ENCODE results near the gene EIF4G3. TPM values are rescaled to one million over a fixed set of nuclear protein-coding genes. Genes with fewer than 3 reads are reported as not detected.

Gene EIF4G3
- polyA plus RNA-seq, 1 of the 3 experiments (the other 2 are of a cell fraction), result 32.0 TPM

GRCh38 chr1:20829531-20829930 is 347.2 kb downstream of the EIF4G3 start (continued):
- TF ChIP-seq EP300 (IDR thresholded peaks at IDR 0.05; ENCODE audit: borderline replicate concordance in 1 of 2, low read depth in 1 of 2, low read length in 1 of 2), result no peak
- no peak for TF ChIP-seq POLR2AphosphoS5 (IDR thresholded peaks at IDR 0.05; ENCODE audit: low read depth, low read length)
- TF ChIP-seq, protein P1, sequence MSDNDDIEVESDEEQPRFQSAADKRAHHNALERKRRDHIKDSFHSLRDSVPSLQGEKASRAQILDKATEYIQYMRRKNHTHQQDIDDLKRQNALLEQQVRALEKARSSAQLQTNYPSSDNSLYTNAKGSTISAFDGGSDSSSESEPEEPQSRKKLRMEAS (IDR thresholded peaks at IDR 0.05; ENCODE audit: low read depth), result no peak
- TF ChIP-seq CHD2 (IDR thresholded peaks at IDR 0.05; ENCODE audit: low read length, partially characterized antibody), result no peak
- TF ChIP-seq JUND (IDR thresholded peaks at IDR 0.05), result no peak
- TF ChIP-seq, protein P2, sequence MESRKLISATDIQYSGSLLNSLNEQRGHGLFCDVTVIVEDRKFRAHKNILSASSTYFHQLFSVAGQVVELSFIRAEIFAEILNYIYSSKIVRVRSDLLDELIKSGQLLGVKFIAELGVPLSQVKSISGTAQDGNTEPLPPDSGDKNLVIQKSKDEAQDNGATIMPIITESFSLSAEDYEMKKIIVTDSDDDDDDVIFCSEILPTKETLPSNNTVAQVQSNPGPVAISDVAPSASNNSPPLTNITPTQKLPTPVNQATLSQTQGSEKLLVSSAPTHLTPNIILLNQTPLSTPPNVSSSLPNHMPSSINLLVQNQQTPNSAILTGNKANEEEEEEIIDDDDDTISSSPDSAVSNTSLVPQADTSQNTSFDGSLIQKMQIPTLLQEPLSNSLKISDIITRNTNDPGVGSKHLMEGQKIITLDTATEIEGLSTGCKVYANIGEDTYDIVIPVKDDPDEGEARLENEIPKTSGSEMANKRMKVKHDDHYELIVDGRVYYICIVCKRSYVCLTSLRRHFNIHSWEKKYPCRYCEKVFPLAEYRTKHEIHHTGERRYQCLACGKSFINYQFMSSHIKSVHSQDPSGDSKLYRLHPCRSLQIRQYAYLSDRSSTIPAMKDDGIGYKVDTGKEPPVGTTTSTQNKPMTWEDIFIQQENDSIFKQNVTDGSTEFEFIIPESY (IDR thresholded peaks at IDR 0.05; ENCODE audit: borderline replicate concordance, low read depth), result no peak
- TF ChIP-seq FOSL2 (IDR thresholded peaks at IDR 0.05; ENCODE audit: borderline replicate concordance, low read depth), result no peak
- no peak for TF ChIP-seq FOXM1 (IDR thresholded peaks at IDR 0.05; ENCODE audit: low read depth)

GRCh38 chr1:20823845-20824244 is 352.9 kb downstream of the EIF4G3 start:
- Histone ChIP-seq H3F3A (replicated peaks; ENCODE audit: insufficient read depth) (no peaks in the 10 kb centered on the region), H3K9me3 (no peaks in the 10 kb centered on the region), H3K27me3 (ENCODE audit: insufficient read depth) (no peaks in the 10 kb centered on the region), H3K9me2 (no peaks in the 10 kb centered on the region), H2AFZ (ENCODE audit: low read depth) (no peak overlapping the region), H3K9ac (no peak overlapping the region), H3K4me3 (ENCODE audit: low read depth in 2 of 2, low read length in 1 of 2) (no peak overlapping the region), H3K4me1 (ENCODE audit: control insufficient read depth in 1 of 2, insufficient read depth in 2 of 2, low read depth in 1 of 2, low read length in 1 of 2) (no peaks in the 10 kb centered on the region), H3K27ac (ENCODE audit: low read depth in 2 of 2, low read length in 1 of 2) (no peak overlapping the region), H3K36me3 (replicated peaks in 1 of 2; ENCODE audit: control insufficient read depth in 1 of 2, insufficient read depth in 2 of 2, low read length in 1 of 2) (peaks cover 37 to 41% of the 10 kb centered on the region in 2 experiments), H3K4me2 (no peak overlapping the region), H3K79me2 (ENCODE audit: insufficient read depth) (no peaks in the 10 kb centered on the region), H4K20me1 (ENCODE audit: insufficient read depth) (no peaks in the 10 kb centered on the region)
- POLR2A ChIA-PET, result no interaction called here
- CTCF ChIA-PET, result interaction anchor here (1.3 kb wide), 2 partner anchors 15 to 127 kb away, joined by 3 to 4 read pairs; no protein-coding TSS in a partner anchor
- TF ChIP-seq CTCF (IDR thresholded peaks at IDR 0.05) (no peak), NFIC (IDR thresholded peaks at IDR 0.05; ENCODE audit: borderline replicate concordance) (no peak)
- no peak for DNase-seq

DNA sequence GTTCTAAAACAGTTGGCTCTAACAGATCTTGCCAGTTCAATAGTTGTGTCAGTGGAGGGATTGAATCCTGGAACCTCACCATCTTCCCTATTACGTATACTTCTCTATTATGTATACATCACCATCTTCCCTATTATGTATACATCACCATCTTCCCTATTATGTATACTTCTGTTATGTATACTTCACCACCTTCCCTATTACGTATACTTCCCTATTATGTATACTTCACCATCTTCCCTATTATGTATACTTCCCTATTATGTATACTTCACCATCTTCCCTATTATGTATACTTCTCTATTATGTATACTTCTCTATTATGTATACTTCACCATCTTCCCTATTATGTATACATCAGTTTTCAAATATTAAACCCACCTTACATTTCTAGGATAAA is 355.2 kb downstream of the EIF4G3 start:
- 48% methylated on average over 2 of the region's 2 CpGs for WGBS (ENCODE audit: low lambda C conversion rate)
- ChIA-PET CTCF (no interaction called here), POLR2A (no interaction called here)
- H3K4me1 ChIP-seq (ENCODE audit: control insufficient read depth in 1 of 2, insufficient read depth in 2 of 2, low read depth in 1 of 2, low read length in 1 of 2), result no peaks in the 10 kb centered on the region
- H4K20me1 ChIP-seq (ENCODE audit: insufficient read depth), result no peaks in the 10 kb centered on the region
- H3K9ac ChIP-seq, result no peak overlapping the region
- no peak overlapping the region for H2AFZ ChIP-seq (ENCODE audit: low read depth)
- H3K36me3 ChIP-seq (replicated peaks in 1 of 2; ENCODE audit: control insufficient read depth in 1 of 2, insufficient read depth in 2 of 2, low read length in 1 of 2), result peaks cover 21 to 35% of the 10 kb centered on the region in 2 experiments
- no peak overlapping the region for H3K4me3 ChIP-seq (ENCODE audit: low read depth in 2 of 2, low read length in 1 of 2)
- no peaks in the 10 kb centered on the region for H3F3A ChIP-seq (replicated peaks; ENCODE audit: insufficient read depth)
- TF ChIP-seq USF2 (IDR thresholded peaks at IDR 0.05; ENCODE audit: borderline replicate concordance, low read depth, low read length) (no peak), JUND (IDR thresholded peaks at IDR 0.05) (no peak), NFIC (IDR thresholded peaks at IDR 0.05; ENCODE audit: borderline replicate concordance) (no peak), FOXJ3 (CRISPR knock-in tag; IDR thresholded peaks at IDR 0.05) (no peak), CHD2 (IDR thresholded peaks at IDR 0.05; ENCODE audit: low read length, partially characterized antibody) (no peak), CTCF (IDR thresholded peaks at IDR 0.05) (no peak), RAD21 (IDR thresholded peaks at IDR 0.05; ENCODE audit: low read length) (no peak)
- TF ChIP-seq, protein P3, sequence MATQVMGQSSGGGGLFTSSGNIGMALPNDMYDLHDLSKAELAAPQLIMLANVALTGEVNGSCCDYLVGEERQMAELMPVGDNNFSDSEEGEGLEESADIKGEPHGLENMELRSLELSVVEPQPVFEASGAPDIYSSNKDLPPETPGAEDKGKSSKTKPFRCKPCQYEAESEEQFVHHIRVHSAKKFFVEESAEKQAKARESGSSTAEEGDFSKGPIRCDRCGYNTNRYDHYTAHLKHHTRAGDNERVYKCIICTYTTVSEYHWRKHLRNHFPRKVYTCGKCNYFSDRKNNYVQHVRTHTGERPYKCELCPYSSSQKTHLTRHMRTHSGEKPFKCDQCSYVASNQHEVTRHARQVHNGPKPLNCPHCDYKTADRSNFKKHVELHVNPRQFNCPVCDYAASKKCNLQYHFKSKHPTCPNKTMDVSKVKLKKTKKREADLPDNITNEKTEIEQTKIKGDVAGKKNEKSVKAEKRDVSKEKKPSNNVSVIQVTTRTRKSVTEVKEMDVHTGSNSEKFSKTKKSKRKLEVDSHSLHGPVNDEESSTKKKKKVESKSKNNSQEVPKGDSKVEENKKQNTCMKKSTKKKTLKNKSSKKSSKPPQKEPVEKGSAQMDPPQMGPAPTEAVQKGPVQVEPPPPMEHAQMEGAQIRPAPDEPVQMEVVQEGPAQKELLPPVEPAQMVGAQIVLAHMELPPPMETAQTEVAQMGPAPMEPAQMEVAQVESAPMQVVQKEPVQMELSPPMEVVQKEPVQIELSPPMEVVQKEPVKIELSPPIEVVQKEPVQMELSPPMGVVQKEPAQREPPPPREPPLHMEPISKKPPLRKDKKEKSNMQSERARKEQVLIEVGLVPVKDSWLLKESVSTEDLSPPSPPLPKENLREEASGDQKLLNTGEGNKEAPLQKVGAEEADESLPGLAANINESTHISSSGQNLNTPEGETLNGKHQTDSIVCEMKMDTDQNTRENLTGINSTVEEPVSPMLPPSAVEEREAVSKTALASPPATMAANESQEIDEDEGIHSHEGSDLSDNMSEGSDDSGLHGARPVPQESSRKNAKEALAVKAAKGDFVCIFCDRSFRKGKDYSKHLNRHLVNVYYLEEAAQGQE (IDR thresholded peaks at IDR 0.05; ENCODE audit: low read depth, low read length), result no peak
- no peaks in the 10 kb centered on the region for H3K9me2 ChIP-seq
- H3K79me2 ChIP-seq (ENCODE audit: insufficient read depth), result 0 out of 2 replicates have a peak, but pooled peaks cover 3% of the 10 kb centered on the region
- DNase-seq, result no peak
- no peak overlapping the region for H3K27ac ChIP-seq (ENCODE audit: low read depth in 2 of 2, low read length in 1 of 2)
- no peaks in the 10 kb centered on the region for H3K27me3 ChIP-seq (ENCODE audit: insufficient read depth)
- no peaks in the 10 kb centered on the region for H3K9me3 ChIP-seq
- no peak overlapping the region for H3K4me2 ChIP-seq
